Lower lobe of right lung (tissue), 2 donors: ENCODE measurements around the gene XYLT2. TPM values are rescaled to one million over a fixed set of nuclear protein-coding genes. Genes with fewer than 3 reads are reported as not detected.

Experiments used
- ATAC-seq, 2 donors: fragments of 200-7000 bp; cut with Tn5 transposase; one replicate each; pipeline ENCODE4 v1.9.1; 2020 to 2022; ENCODE audit warnings: mild to moderate bottlenecking in 2 of 2, moderate library complexity in 2 of 2
- DNase-seq: peaks from one replicate; pipeline ENCODE4 v3.0.0-alpha.2; 2020
- H3K27ac ChIP-seq: fragments of 200-600 bp; one replicate; pipeline ENCODE4 v1.8.0; 2022
- H3K27me3 ChIP-seq: fragments of 200-600 bp; one replicate; pipeline ENCODE4 v1.8.0; 2022; ENCODE audit warnings: low read depth
- H3K36me3 ChIP-seq: fragments of 200-600 bp; one replicate; pipeline ENCODE4 v1.8.0; 2022; ENCODE audit warnings: mild to moderate bottlenecking
- H3K4me1 ChIP-seq: fragments of 200-600 bp; one replicate; pipeline ENCODE4 v1.8.0; 2022
- H3K4me3 ChIP-seq: fragments of 200-600 bp; one replicate; pipeline ENCODE4 v1.8.0; 2022; ENCODE audit warnings: mild to moderate bottlenecking
- H3K9me3 ChIP-seq: fragments of 200-600 bp; one replicate; pipeline ENCODE4 v1.8.0; 2022
- CTCF ChIP-seq: fragments of 200-600 bp; IDR thresholded peaks from one replicate; pipeline ENCODE4 v1.8.0; 2022; ENCODE audit warnings: antibody characterized with exemption, mild to moderate bottlenecking
- intact Hi-C: fragments of 100-400 bp; cut with DNase I; formaldehyde crosslinking; loops from one replicate; pipeline ENCODE4 v1.11.0; 2022
- total RNA-seq: library from RNA; stranded (reverse); fragmentation: NEBNext Ultra II Directional; extraction: Animal tissue kit (Norgen Biotek cat#: 25700); gene quantifications from one replicate; pipeline ENCODE4 v1.2.1, GENCODE V29; 2021
- donor health status: DM: no; HTN: yes; CAD: no; lungs with severe emphysema.

The XYLT2 gene
- total RNA-seq, 1 donor from 2014 or later = 19.3 TPM

- H3K36me3 ChIP-seq = peaks cover 5% of the 10 kb centered on the region
- intact Hi-C loops = no loop called here
- no peaks in the 10 kb centered on the region for H3K9me3 ChIP-seq
- no peak for TF ChIP-seq CTCF
- peak overlapping the region; percentile 92 for H3K4me3 ChIP-seq
- no peaks in the 10 kb centered on the region for H3K27me3 ChIP-seq
- H3K4me1 ChIP-seq = peaks cover 21% of the 10 kb centered on the region
- H3K27ac ChIP-seq = peak overlapping the region; percentile 68
- no peak for DNase-seq
- ATAC-seq = peak in 1 of 2 donors; percentile 1
Observed at GRCh38 chr17:50347117-50347893, 1.4 kb downstream of the XYLT2 start.

GRCh38 chr17:50347894-50348291 lies 2.0 kb downstream of the XYLT2 start:
- TF ChIP-seq CTCF = no peak
- Histone ChIP-seq H3K4me3 (no peak overlapping the region), H3K27ac (no peak overlapping the region), H3K36me3 (peaks cover 6% of the 10 kb centered on the region), H3K9me3 (no peaks in the 10 kb centered on the region), H3K4me1 (peaks cover 21% of the 10 kb centered on the region), H3K27me3 (no peaks in the 10 kb centered on the region)
- DNase-seq = no peak
- intact Hi-C loops = no loop called here
- no peak for ATAC-seq

GRCh38 chr17:50348522-50349242 lies 2.8 kb downstream of the XYLT2 start:
- TF ChIP-seq CTCF = no peak
- Histone ChIP-seq H3K27ac (no peak overlapping the region), H3K4me3 (no peak overlapping the region), H3K27me3 (no peaks in the 10 kb centered on the region), H3K36me3 (peaks cover 8% of the 10 kb centered on the region), H3K9me3 (no peaks in the 10 kb centered on the region), H3K4me1 (peaks cover 21% of the 10 kb centered on the region)
- intact Hi-C loops = no loop called here
- no peak for DNase-seq
- ATAC-seq = no peak

GRCh38 chr17:50349243-50349600 lies 3.3 kb downstream of the XYLT2 start:
- Histone ChIP-seq H3K27ac (no peak overlapping the region), H3K36me3 (peaks cover 14% of the 10 kb centered on the region), H3K9me3 (no peaks in the 10 kb centered on the region), H3K27me3 (no peaks in the 10 kb centered on the region), H3K4me3 (no peak overlapping the region), H3K4me1 (peaks cover 21% of the 10 kb centered on the region)
- intact Hi-C loops = no loop called here
- DNase-seq (no peak), ATAC-seq (no peak)
- TF ChIP-seq CTCF = no peak

- Histone ChIP-seq H3K9me3 (no peaks in the 10 kb centered on the region), H3K4me1 (peaks cover 12% of the 10 kb centered on the region), H3K36me3 (peaks cover 29% of the 10 kb centered on the region), H3K27ac (no peak overlapping the region), H3K4me3 (no peak overlapping the region), H3K27me3 (no peaks in the 10 kb centered on the region)
- intact Hi-C loops = no loop called here
- DNase-seq (no peak), ATAC-seq (no peak)
- TF ChIP-seq CTCF = no peak
Observed at GRCh38 chr17:50350733-50351132, 4.8 kb downstream of the XYLT2 start.
